Esophagus muscularis mucosa (tissue), 3 donors: Measurements from ENCODE around the gene F10.

Experiments used
- EP300 ChIP-seq: sonication (generic); formaldehyde crosslinking; IDR thresholded peaks from one replicate; pipeline ENCODE4 v1.6.1; 2017; ENCODE audit warnings: antibody characterized with exemption
- POLR2A ChIP-seq: fragments of 450-650 bp; IDR thresholded peaks from one replicate; pipeline ENCODE4 v1.6.1; 2017; ENCODE audit warnings: antibody characterized with exemption, moderate library complexity, mild to moderate bottlenecking, low read depth
- POLR2AphosphoS5 ChIP-seq, 2 donors: sonication (generic); formaldehyde crosslinking; IDR thresholded peaks; one replicate each; pipeline ENCODE4 v1.6.1; 2017; ENCODE audit warnings: antibody characterized with exemption in 2 of 2

DNA sequence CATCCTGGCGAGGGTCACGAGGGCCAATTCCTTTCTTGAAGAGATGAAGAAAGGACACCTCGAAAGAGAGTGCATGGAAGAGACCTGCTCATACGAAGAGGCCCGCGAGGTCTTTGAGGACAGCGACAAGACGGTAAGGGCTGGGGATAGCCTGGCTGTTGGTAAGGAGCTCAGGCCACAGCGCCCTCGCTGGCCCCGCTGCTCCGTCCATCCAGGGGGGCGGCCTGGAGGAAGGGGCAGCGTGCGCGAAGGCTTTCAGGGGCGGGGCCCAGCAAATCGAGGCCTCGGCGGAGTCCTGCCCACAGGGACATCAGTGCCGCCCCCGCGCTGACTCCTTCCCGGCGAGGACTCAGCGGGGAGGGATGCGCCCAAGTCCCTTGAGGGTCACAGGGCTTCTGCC lies 6.9 kb downstream of the F10 start:
- no peak for TF ChIP-seq EP300
- no peak for TF ChIP-seq POLR2A
- TF ChIP-seq POLR2AphosphoS5 (IDR thresholded peaks at IDR 0.05): no peak
